PC-9 (cell line): ENCODE data around the gene HOXB3. TPM values are rescaled to one million over a fixed set of nuclear protein-coding genes. Genes with fewer than 3 reads are reported as not detected.

Experiments used
- BruUV-seq: library from RNA; stranded (reverse); fragments of 400-500 nt; replicated peaks from 2 replicates; lab custom pipeline; 2021; lab: Mats Ljungman, UMichigan
- CTCF ChIA-PET: fragments of 300-600 bp; sonication (Branson Sonifier 250); formaldehyde crosslinking; loops from one replicate; lab custom pipeline; 2022; ENCODE audit warnings: antibody characterized with exemption; lab: Charles Lee
- POLR2A ChIA-PET: fragments of 300-600 bp; sonication (Branson Sonifier 250); formaldehyde crosslinking; loops from one replicate; lab custom pipeline; 2022; ENCODE audit warnings: antibody characterized with exemption; ENCODE audit not compliant: unreplicated experiment; lab: Charles Lee
- DNase-seq, 2 experiments: peaks; one replicate each; pipeline versions ENCODE4 v3.0.0 to v3.0.0-alpha.2; 2015 to 2022; ENCODE audit warnings: mixed read lengths in 1 of 2
- H2AFZ ChIP-seq: fragments of 200-600 bp; sonication (generic); 2 replicates; pipeline ENCODE4 v1.8.1; 2017; ENCODE audit warnings: antibody characterized with exemption
- H3F3A ChIP-seq: fragments of 200-600 bp; sonication (generic); 2 replicates; pipeline ENCODE4 v1.8.1; 2017; ENCODE audit warnings: antibody characterized with exemption, mild to moderate bottlenecking, low read depth; ENCODE audit not compliant: insufficient read depth
- H3K27ac ChIP-seq: fragments of 200-600 bp; sonication (generic); 2 replicates; pipeline ENCODE4 v1.6.1; 2016; ENCODE audit warnings: mixed run types
- H3K27me3 ChIP-seq: fragments of 200-600 bp; sonication (generic); 2 replicates; pipeline ENCODE4 v1.6.1; 2016; ENCODE audit warnings: low read depth, mixed run types; ENCODE audit not compliant: insufficient read depth
- H3K36me3 ChIP-seq: fragments of 200-600 bp; sonication (generic); 2 replicates; pipeline ENCODE4 v1.6.1; 2016; ENCODE audit warnings: low read depth, mixed run types
- H3K4me1 ChIP-seq: fragments of 200-600 bp; sonication (generic); replicated peaks from 2 replicates; pipeline ENCODE4 v1.6.1; 2016; ENCODE audit warnings: mixed run types; ENCODE audit not compliant: insufficient read depth
- H3K4me2 ChIP-seq: fragments of 200-600 bp; sonication (generic); 2 replicates; pipeline ENCODE4 v1.6.1; 2017; ENCODE audit warnings: mixed run types
- H3K4me3 ChIP-seq: fragments of 200-600 bp; sonication (generic); 2 replicates; pipeline ENCODE4 v1.6.1; 2016; ENCODE audit warnings: mixed run types
- H3K79me2 ChIP-seq: fragments of 200-600 bp; sonication (generic); 2 replicates; pipeline ENCODE4 v1.6.1; 2017; ENCODE audit warnings: low read depth, mixed run types
- H3K9me2 ChIP-seq: fragments of 200-600 bp; sonication (generic); 2 replicates; pipeline ENCODE4 v1.8.1; 2017; ENCODE audit warnings: mild to moderate bottlenecking; ENCODE audit not compliant: insufficient read depth
- H3K9me3 ChIP-seq: fragments of 200-600 bp; sonication (generic); 2 replicates; pipeline ENCODE4 v1.8.1; 2016; ENCODE audit warnings: low read depth; ENCODE audit not compliant: insufficient read depth
- H4K20me1 ChIP-seq: fragments of 200-600 bp; sonication (generic); 2 replicates; pipeline ENCODE4 v1.8.1; 2017; ENCODE audit not compliant: insufficient read depth
- CTCF ChIP-seq: fragments of 200-600 bp; sonication (generic); conservative IDR thresholded peaks from 2 replicates; pipeline ENCODE4 v1.6.1; 2017; ENCODE audit warnings: mixed run types, antibody characterized with exemption, mild to moderate bottlenecking, moderate library complexity
- EZH2 ChIP-seq: fragments of 200-600 bp; sonication (generic); IDR thresholded peaks from 2 replicates; pipeline ENCODE4 v1.8.0; 2017; ENCODE audit warnings: antibody characterized with exemption, low read depth
- intact Hi-C: fragments of 100-400 bp; cut with micrococcal nuclease; formaldehyde crosslinking; loops from one replicate; pipeline ENCODE4 v1.10.0; 2022; ENCODE audit not compliant: unreplicated experiment
- total RNA-seq: library from RNA; stranded (reverse); gene quantifications from 2 replicates; pipeline ENCODE4 v1.2.3, GENCODE V29; 2021

HOXB3 gene
- total RNA-seq, 1 experiment from 2014 or later = 19.1 TPM

GRCh38 chr17:48632579-48633265, 42.7 kb upstream of the HOXB3 start:
- no peak for DNase-seq

GRCh38 chr17:48631693-48632578, 41.9 kb upstream of the HOXB3 start:
- Histone ChIP-seq H3K9me3 (no peaks in the 10 kb centered on the region), H2AFZ (no peak overlapping the region), H3K79me2 (no peaks in the 10 kb centered on the region), H3K4me3 (no peak overlapping the region), H3K27me3 (peaks cover 56% of the 10 kb centered on the region), H4K20me1 (no peaks in the 10 kb centered on the region), H3K4me2 (no peak overlapping the region), H3K27ac (no peak overlapping the region), H3F3A (0 out of 2 replicates have a peak, but pooled peaks cover 2% of the 10 kb centered on the region), H3K9me2 (no peaks in the 10 kb centered on the region), H3K36me3 (no peaks in the 10 kb centered on the region), H3K4me1 (peaks cover 2% of the 10 kb centered on the region; the same call in 1 of the 2 replicates)
- ChIA-PET POLR2A (no interaction called here), CTCF (no interaction called here)
- DNase-seq = no peak
- TF ChIP-seq EZH2 (no peak), CTCF (no peak)
- BruUV-seq = no TSS peak
- intact Hi-C loops = no loop called here

More at GRCh38 chr17:48632579-48633265, 42.7 kb upstream of the HOXB3 start:
- no peak overlapping the region for H3K4me2 ChIP-seq
- no peaks in the 10 kb centered on the region for H3K4me1 ChIP-seq
- no peaks in the 10 kb centered on the region for H3K9me2 ChIP-seq
- H3K27ac ChIP-seq = no peak overlapping the region
- TF ChIP-seq CTCF (no peak), EZH2 (no peak)
- H3K79me2 ChIP-seq = no peaks in the 10 kb centered on the region
- no peaks in the 10 kb centered on the region for H3K9me3 ChIP-seq
- ChIA-PET POLR2A (no interaction called here), CTCF (no interaction called here)
- H3F3A ChIP-seq = 0 out of 2 replicates have a peak, but pooled peaks cover 2% of the 10 kb centered on the region
- H3K27me3 ChIP-seq = peaks cover 63% of the 10 kb centered on the region
- no TSS peak for BruUV-seq
- H4K20me1 ChIP-seq = no peaks in the 10 kb centered on the region
- H3K4me3 ChIP-seq = no peak overlapping the region
- intact Hi-C loops = no loop called here
- no peaks in the 10 kb centered on the region for H3K36me3 ChIP-seq
- H2AFZ ChIP-seq = no peak overlapping the region

- Histone ChIP-seq H3K9me3 (no peaks in the 10 kb centered on the region), H3K4me3 (no peak overlapping the region), H3K4me2 (no peak overlapping the region), H4K20me1 (no peaks in the 10 kb centered on the region), H3K79me2 (no peaks in the 10 kb centered on the region), H3K27ac (no peak overlapping the region), H3K4me1 (peaks cover 3% of the 10 kb centered on the region; the same call in 1 of the 2 replicates), H3K36me3 (no peaks in the 10 kb centered on the region), H3K27me3 (peaks cover 50% of the 10 kb centered on the region), H2AFZ (no peak overlapping the region), H3K9me2 (no peaks in the 10 kb centered on the region), H3F3A (0 out of 2 replicates have a peak, but pooled peaks cover 2% of the 10 kb centered on the region)
- intact Hi-C loops = no loop called here
- CTCF ChIA-PET = no interaction called here
- POLR2A ChIA-PET = no interaction called here
- DNase-seq = no peak
- no TSS peak for BruUV-seq
- TF ChIP-seq EZH2 (no peak), CTCF (no peak)
These were observed 41.1 kb upstream of the HOXB3 start for GRCh38 chr17:48630925-48631692.
